Fibroblast of villous mesenchyme (primary cell): ENCODE results near the gene NEK5. TPM values are rescaled to one million over a fixed set of nuclear protein-coding genes. Genes with fewer than 3 reads are reported as not detected.
A peak's percentile ranks its signal among the peaks of the same experiment; 100 is the strongest.

ENCODE experiments used
- DNase-seq: peaks from one replicate; pipeline ENCODE4 v3.0.0-alpha.2; 2010; ENCODE audit warnings: low read depth
- H3K4me3 ChIP-seq: 2 replicates; pipeline ENCODE4 v1.5.1; 2011; ENCODE audit warnings: low read depth, mild to moderate bottlenecking, low read length
- CTCF ChIP-seq: IDR thresholded peaks from 2 replicates; pipeline ENCODE4 v1.5.1; 2012; ENCODE audit warnings: low read depth, mild to moderate bottlenecking, low read length; ENCODE audit not compliant: insufficient read depth
- total RNA-seq: library from RNA; depleted of rRNA; stranded (reverse); fragments of >200 nt; gene quantifications from 2 replicates; pipeline ENCODE4 v1.2.3, GENCODE V29; 2012

NEK5 gene
- total RNA-seq, 1 donor = under 0.01 TPM

GRCh38 chr13:52158629-52159158, 29.8 kb upstream of the NEK5 start:
- H3K4me3 ChIP-seq = peak overlapping the region; percentile 83
- TF ChIP-seq CTCF = no peak
- DNase-seq = peak; percentile 59

DNA sequence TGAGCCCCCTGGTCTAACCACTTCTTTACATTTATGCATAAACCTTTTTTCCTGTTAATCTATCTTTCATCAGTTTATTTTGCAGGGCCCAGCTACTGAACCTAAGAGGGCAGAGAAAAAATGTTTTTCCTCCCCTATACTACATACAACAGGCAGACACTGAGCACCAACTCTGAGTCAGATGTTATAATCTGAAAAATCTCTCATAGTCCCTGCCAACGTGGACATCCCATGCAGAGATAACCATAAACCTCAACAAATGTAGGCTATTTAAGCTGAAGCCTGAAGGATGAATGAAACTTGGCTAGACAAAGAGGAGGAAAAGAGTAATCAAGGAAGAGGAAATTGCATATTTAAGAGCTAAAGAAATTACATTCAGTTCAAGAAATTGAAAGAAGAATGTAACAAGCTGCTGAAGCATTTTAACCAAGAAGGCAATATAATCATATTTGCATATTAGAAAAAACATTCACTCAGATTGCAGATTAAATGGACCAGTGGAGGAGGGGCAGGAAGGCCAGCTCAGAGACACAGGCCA, 27.9 kb upstream of the NEK5 start:
- no peak overlapping the region for H3K4me3 ChIP-seq
- TF ChIP-seq CTCF = no peak
- peak; percentile 10 for DNase-seq

DNA sequence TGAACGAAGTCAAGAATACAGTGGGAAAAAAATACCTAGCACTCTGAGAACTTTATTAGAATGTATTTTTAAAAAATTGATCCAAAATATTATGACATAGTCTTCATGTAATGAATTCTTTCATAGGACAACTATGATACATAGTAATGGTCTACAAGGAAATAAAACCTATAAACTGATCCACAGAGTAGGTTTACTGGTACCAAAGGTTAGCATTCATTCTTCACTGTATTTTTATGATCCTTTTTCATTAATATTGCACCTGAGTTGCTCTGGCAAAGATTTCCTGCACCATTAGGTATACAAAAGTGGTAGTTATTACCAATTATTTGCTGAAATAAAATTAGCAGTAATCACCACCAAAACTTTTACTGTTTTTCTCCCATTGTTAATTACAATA, 26.3 kb upstream of the NEK5 start:
- TF ChIP-seq CTCF = no peak
- no peak overlapping the region for H3K4me3 ChIP-seq
- DNase-seq = no peak

DNA sequence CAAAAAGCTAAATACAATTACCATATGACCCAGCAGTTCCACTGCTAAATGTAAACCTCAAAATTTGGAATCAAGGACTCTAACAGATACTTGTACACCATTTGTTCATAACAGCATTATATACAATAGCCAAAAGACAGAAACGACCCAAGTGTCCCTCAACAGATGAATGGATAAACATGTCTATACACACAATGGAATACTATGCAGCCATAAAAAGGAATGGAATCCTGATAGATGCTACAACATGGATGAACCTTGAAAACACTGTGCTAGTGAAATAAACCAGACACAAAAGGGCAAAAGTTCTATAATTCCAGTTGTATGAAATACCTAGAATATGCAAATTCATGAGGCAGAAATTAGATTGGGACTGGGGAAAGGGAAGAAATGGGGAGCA, 18.4 kb upstream of the NEK5 start:
- DNase-seq = no peak
- H3K4me3 ChIP-seq = no peak overlapping the region
- no peak for TF ChIP-seq CTCF

DNA sequence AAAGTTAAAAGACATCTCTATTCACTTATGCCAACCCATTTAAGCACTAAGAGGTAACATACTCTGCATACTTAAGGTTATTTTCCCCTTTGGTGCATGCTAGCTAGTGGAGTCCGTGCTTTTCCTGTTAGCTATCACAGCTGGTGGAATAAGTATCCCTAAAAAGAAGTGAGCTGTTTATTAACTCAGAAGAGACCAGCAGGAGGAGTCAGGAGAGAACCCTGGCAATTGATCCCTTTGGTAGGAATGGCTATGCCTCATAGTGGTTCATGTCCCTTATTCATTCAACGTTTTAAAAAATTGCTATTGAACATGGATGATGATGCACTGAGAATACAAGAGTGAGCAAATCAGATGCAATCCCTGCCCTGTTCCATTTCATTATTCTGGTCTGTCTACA, 12.4 kb upstream of the NEK5 start:
- TF ChIP-seq CTCF = peak; percentile 23
- peak; percentile 6 for DNase-seq
- no peak overlapping the region for H3K4me3 ChIP-seq

DNA sequence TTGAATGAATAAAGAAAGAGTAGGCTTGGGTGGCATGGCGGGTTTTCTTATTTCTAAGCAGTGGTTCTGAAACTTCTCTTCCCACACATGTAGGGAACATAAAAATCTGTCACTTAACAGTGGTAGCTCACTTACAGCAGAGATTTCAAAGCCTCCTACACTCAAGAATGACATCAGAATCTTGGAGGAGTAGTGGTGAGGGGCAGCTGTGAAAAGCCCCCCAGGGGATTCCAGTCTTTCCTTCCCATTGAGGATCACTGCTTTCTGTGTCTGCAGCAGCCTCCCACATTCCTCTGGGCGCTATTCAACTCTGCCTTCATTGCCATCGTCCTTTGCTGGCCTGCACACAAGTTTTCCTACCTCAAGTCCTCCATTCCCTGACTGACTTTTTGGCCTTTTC, 8.6 kb upstream of the NEK5 start:
- H3K4me3 ChIP-seq = no peak overlapping the region
- no peak for TF ChIP-seq CTCF
- DNase-seq = no peak

- no peak for DNase-seq
- TF ChIP-seq CTCF = no peak
- H3K4me3 ChIP-seq = no peak overlapping the region
These were observed 7.9 kb upstream of the NEK5 start for GRCh38 chr13:52136763-52137162.
